ENCODE data around the gene MYL9.

GRCh38 chr20:36542516-36543183 is 1.3 kb downstream of the MYL9 start:
- TF ChIP-seq EZH2 (IDR thresholded peaks at IDR 0.05) (no peak), FOXP2 (optimal IDR thresholded peaks at IDR 0.05; ENCODE audit: control extremely low read depth, extremely low read length, insufficient read depth) (no peak)
